ENCODE results near the gene PML.
"Not testable (repeated sequence)": the region's sequence is repeated elsewhere in the genome, so short reads cannot be mapped to it uniquely, and the experiment has no call there.

- TF ChIP-seq CTCF (IDR thresholded peaks at IDR 0.05; ENCODE audit: poor library complexity); EZH2phosphoT487 (IDR thresholded peaks at IDR 0.05; ENCODE audit: low read depth, severe bottlenecking, unreplicated experiment): not testable (repeated sequence)
These were observed 69.7 kb downstream of the PML start for GRCh38 chr15:74064183-74064582.

All from hepatocyte (in vitro differentiated cells).